Measurements from ENCODE around the gene PCSK5.

Gene PCSK5

GRCh38 chr9:76032038-76032796 is 141.7 kb downstream of the PCSK5 start:
- TF ChIP-seq CTCF (IDR thresholded peaks at IDR 0.05; ENCODE audit: borderline replicate concordance, extremely low read depth, low read length, poor library complexity, severe bottlenecking) = no peak
- TF ChIP-seq EZH2 (IDR thresholded peaks at IDR 0.05; ENCODE audit: borderline replicate concordance, low read depth, low read length, severe bottlenecking) = no peak
- ATAC-seq (ENCODE audit: insufficient read depth, low read depth) (no peak), DNase-seq (no peak)
- Histone ChIP-seq H4K20me1 (ENCODE audit: insufficient read depth, low read length) (no peaks in the 10 kb centered on the region), H3K79me2 (ENCODE audit: insufficient read depth, low read length) (no peaks in the 10 kb centered on the region; the same call in 1 of the 2 replicates), H3K9ac (ENCODE audit: low read depth, low read length) (no peak overlapping the region), H3K27me3 (ENCODE audit: insufficient read depth, low read length, poor library complexity) (no peaks in the 10 kb centered on the region), H3K4me3 (ENCODE audit: low read depth in 1 of 2, low read length in 2 of 2) (no peak overlapping the region), H2AFZ (ENCODE audit: low read depth, low read length) (no peak overlapping the region), H3K4me1 (ENCODE audit: insufficient read depth, low read length) (peaks cover 26% of the 10 kb centered on the region), H3K27ac (ENCODE audit: low read length) (no peak overlapping the region), H3K9me3 (ENCODE audit: insufficient read depth, low read length, severe bottlenecking) (no peaks in the 10 kb centered on the region), H3K4me2 (ENCODE audit: insufficient read depth, low read length) (no peak overlapping the region), H3K36me3 (ENCODE audit: insufficient read depth, low read length) (peaks cover 4% of the 10 kb centered on the region)

GRCh38 chr9:76032797-76033373 is 142.4 kb downstream of the PCSK5 start:
- Histone ChIP-seq H3K4me1 (ENCODE audit: insufficient read depth, low read length) (peaks cover 20% of the 10 kb centered on the region), H3K9ac (ENCODE audit: low read depth, low read length) (no peak overlapping the region), H3K9me3 (ENCODE audit: insufficient read depth, low read length, severe bottlenecking) (no peaks in the 10 kb centered on the region), H3K4me3 (ENCODE audit: low read depth in 1 of 2, low read length in 2 of 2) (no peak overlapping the region), H4K20me1 (ENCODE audit: insufficient read depth, low read length) (no peaks in the 10 kb centered on the region), H2AFZ (ENCODE audit: low read depth, low read length) (no peak overlapping the region), H3K79me2 (ENCODE audit: insufficient read depth, low read length) (no peaks in the 10 kb centered on the region; the same call in 1 of the 2 replicates), H3K27me3 (ENCODE audit: insufficient read depth, low read length, poor library complexity) (no peaks in the 10 kb centered on the region), H3K27ac (ENCODE audit: low read length) (no peak overlapping the region), H3K36me3 (ENCODE audit: insufficient read depth, low read length) (peaks cover 4% of the 10 kb centered on the region), H3K4me2 (ENCODE audit: insufficient read depth, low read length) (no peak overlapping the region)
- DNase-seq (no peak), ATAC-seq (ENCODE audit: insufficient read depth, low read depth) (no peak)
- TF ChIP-seq CTCF (IDR thresholded peaks at IDR 0.05; ENCODE audit: borderline replicate concordance, extremely low read depth, low read length, poor library complexity, severe bottlenecking) (no peak), EZH2 (IDR thresholded peaks at IDR 0.05; ENCODE audit: borderline replicate concordance, low read depth, low read length, severe bottlenecking) (no peak)

- peaks cover 4% of the 10 kb centered on the region for H3K36me3 ChIP-seq (ENCODE audit: insufficient read depth, low read length)
- no peaks in the 10 kb centered on the region for H4K20me1 ChIP-seq (ENCODE audit: insufficient read depth, low read length)
- no peak overlapping the region for H3K9ac ChIP-seq (ENCODE audit: low read depth, low read length)
- no peak overlapping the region for H3K4me2 ChIP-seq (ENCODE audit: insufficient read depth, low read length)
- no peak for DNase-seq
- H3K27ac ChIP-seq (ENCODE audit: low read length) = no peak overlapping the region
- H3K79me2 ChIP-seq (ENCODE audit: insufficient read depth, low read length) = no peaks in the 10 kb centered on the region
- H3K4me1 ChIP-seq (ENCODE audit: insufficient read depth, low read length) = peaks cover 8% of the 10 kb centered on the region
- TF ChIP-seq CTCF (IDR thresholded peaks at IDR 0.05; ENCODE audit: borderline replicate concordance, extremely low read depth, low read length, poor library complexity, severe bottlenecking) (no peak), EZH2 (IDR thresholded peaks at IDR 0.05; ENCODE audit: borderline replicate concordance, low read depth, low read length, severe bottlenecking) (no peak)
- no peaks in the 10 kb centered on the region for H3K27me3 ChIP-seq (ENCODE audit: insufficient read depth, low read length, poor library complexity)
- H3K9me3 ChIP-seq (ENCODE audit: insufficient read depth, low read length, severe bottlenecking) = no peaks in the 10 kb centered on the region
- H3K4me3 ChIP-seq (ENCODE audit: low read depth in 1 of 2, low read length in 2 of 2) = no peak overlapping the region
- H2AFZ ChIP-seq (ENCODE audit: low read depth, low read length) = no peak overlapping the region
- ATAC-seq (ENCODE audit: insufficient read depth, low read depth) = no peak
These were observed 143.6 kb downstream of the PCSK5 start for GRCh38 chr9:76034049-76034448.

All from DND-41 (cell line).